ENCODE results near the gene HDAC5. TPM values are rescaled to one million over a fixed set of nuclear protein-coding genes. Genes with fewer than 3 reads are reported as not detected.

Gene HDAC5
- total RNA-seq, 1 donor from 2014 or later = 55.3 TPM

DNA sequence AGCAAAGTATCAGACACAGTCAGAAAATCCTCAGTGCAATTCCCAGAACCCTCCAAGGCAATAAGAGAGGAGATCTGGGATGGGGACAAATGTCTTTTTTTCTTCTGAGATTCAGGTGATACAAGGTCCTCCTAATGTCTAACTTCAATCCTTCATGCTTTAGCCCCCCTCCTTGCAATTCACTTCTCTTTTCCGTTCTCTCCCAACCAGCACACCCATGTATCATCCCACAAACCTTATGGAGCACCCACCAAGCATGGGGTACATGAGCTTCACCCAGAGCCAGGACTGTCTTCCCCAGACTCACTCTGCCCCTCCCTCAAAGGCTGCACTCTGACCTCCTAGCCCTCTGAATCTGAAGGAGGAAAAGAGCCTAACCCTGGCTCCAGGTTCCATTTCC, 10.1 kb downstream of the HDAC5 start:
- TF ChIP-seq, protein P1, sequence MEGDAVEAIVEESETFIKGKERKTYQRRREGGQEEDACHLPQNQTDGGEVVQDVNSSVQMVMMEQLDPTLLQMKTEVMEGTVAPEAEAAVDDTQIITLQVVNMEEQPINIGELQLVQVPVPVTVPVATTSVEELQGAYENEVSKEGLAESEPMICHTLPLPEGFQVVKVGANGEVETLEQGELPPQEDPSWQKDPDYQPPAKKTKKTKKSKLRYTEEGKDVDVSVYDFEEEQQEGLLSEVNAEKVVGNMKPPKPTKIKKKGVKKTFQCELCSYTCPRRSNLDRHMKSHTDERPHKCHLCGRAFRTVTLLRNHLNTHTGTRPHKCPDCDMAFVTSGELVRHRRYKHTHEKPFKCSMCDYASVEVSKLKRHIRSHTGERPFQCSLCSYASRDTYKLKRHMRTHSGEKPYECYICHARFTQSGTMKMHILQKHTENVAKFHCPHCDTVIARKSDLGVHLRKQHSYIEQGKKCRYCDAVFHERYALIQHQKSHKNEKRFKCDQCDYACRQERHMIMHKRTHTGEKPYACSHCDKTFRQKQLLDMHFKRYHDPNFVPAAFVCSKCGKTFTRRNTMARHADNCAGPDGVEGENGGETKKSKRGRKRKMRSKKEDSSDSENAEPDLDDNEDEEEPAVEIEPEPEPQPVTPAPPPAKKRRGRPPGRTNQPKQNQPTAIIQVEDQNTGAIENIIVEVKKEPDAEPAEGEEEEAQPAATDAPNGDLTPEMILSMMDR (IDR thresholded peaks at IDR 0.05) = no peak
- no peak overlapping the region for H3K27ac ChIP-seq
- intact Hi-C loops (cut with DNase I) = no loop called here
- DNase-seq (no peak), ATAC-seq (no peak)
- H3K4me1 ChIP-seq = peaks cover 41% of the 10 kb centered on the region
- no peaks in the 10 kb centered on the region for H3K27me3 ChIP-seq
- H3K4me3 ChIP-seq = no peak overlapping the region
- H3K9me3 ChIP-seq = no peaks in the 10 kb centered on the region
- H3K36me3 ChIP-seq = peaks cover 30% of the 10 kb centered on the region

- no peak overlapping the region for H3K4me3 ChIP-seq
- H3K36me3 ChIP-seq = peaks cover 30% of the 10 kb centered on the region
- H3K27me3 ChIP-seq = no peaks in the 10 kb centered on the region
- ATAC-seq (no peak), DNase-seq (no peak)
- intact Hi-C loops (cut with DNase I) = no loop called here
- TF ChIP-seq, protein P1 (IDR thresholded peaks at IDR 0.05) = no peak
- H3K27ac ChIP-seq = no peak overlapping the region
- H3K4me1 ChIP-seq = peaks cover 49% of the 10 kb centered on the region
- no peaks in the 10 kb centered on the region for H3K9me3 ChIP-seq
Observed at GRCh38 chr17:44112284-44113280, 10.9 kb downstream of the HDAC5 start.

- Histone ChIP-seq H3K27ac (peak overlapping the region; percentile 4), H3K36me3 (peaks cover 27% of the 10 kb centered on the region), H3K4me1 (peaks cover 56% of the 10 kb centered on the region), H3K4me3 (no peak overlapping the region), H3K27me3 (no peaks in the 10 kb centered on the region), H3K9me3 (no peaks in the 10 kb centered on the region)
- DNase-seq = no peak
- no peak for ATAC-seq
- intact Hi-C loops (cut with DNase I) = no loop called here
- TF ChIP-seq, protein P1 (IDR thresholded peaks at IDR 0.05) = no peak
Observed at GRCh38 chr17:44111777-44112176, 11.7 kb downstream of the HDAC5 start.

DNA sequence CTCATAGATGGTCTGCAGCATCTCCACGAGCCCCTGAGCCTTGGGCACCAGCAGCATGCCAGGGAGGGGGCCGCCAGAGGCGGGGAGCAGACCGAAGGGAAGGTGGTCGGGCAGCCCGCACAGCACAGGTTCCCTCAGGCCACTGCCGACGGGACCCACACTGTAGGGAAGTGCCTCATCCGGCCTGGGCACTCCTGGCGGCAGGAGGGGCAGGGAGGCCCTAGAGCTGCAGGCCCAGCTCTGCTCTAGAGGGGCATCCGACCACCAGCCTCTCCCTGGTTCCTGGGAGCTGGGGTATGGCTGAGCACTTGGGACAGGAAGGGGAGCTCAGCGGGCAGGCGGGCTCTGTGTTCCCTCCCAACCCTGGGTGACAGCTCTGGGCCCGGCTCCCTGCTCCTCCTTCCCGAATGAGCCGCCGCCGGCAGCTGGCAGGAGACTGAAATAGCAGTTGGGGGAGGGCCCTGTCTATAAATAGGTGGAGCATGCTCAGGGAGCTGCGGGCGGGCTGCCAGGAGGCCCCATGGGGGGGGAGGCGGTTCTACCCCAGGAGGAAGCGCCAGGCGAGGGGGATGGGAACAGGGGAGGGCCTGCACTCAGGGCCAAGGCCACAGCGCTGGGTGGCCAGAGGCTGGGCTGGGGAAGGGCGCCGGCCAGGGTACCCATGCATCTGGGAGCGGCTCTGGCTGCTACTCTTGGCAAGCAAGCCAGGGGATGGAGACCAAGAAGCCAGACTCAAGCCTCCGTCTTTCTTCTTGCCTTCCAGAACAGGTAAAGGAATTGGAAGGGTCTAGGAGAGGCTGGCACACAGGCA, 12.4 kb downstream of the HDAC5 start:
- DNase-seq = peak; percentile 98
- Histone ChIP-seq H3K9me3 (no peaks in the 10 kb centered on the region), H3K4me1 (peaks cover 58% of the 10 kb centered on the region), H3K36me3 (peaks cover 19% of the 10 kb centered on the region), H3K27me3 (no peaks in the 10 kb centered on the region), H3K4me3 (peak overlapping the region; percentile 52), H3K27ac (peak overlapping the region; percentile 52)
- TF ChIP-seq, protein P1 (IDR thresholded peaks at IDR 0.05) = no peak
- ATAC-seq = peak; percentile 90
- intact Hi-C loops (cut with DNase I) = no loop called here

GRCh38 chr17:44110011-44110686, 13.3 kb downstream of the HDAC5 start:
- TF ChIP-seq, protein P1 (IDR thresholded peaks at IDR 0.05) = no peak
- no peaks in the 10 kb centered on the region for H3K9me3 ChIP-seq
- ATAC-seq = no peak
- no peaks in the 10 kb centered on the region for H3K27me3 ChIP-seq
- H3K4me1 ChIP-seq = peaks cover 62% of the 10 kb centered on the region
- H3K4me3 ChIP-seq = peak overlapping the region; percentile 52
- DNase-seq = no peak
- H3K27ac ChIP-seq = peak overlapping the region; percentile 52
- peaks cover 16% of the 10 kb centered on the region for H3K36me3 ChIP-seq
- intact Hi-C loops (cut with DNase I) = no loop called here
